ENCODE data around the gene RPL22.

DNA sequence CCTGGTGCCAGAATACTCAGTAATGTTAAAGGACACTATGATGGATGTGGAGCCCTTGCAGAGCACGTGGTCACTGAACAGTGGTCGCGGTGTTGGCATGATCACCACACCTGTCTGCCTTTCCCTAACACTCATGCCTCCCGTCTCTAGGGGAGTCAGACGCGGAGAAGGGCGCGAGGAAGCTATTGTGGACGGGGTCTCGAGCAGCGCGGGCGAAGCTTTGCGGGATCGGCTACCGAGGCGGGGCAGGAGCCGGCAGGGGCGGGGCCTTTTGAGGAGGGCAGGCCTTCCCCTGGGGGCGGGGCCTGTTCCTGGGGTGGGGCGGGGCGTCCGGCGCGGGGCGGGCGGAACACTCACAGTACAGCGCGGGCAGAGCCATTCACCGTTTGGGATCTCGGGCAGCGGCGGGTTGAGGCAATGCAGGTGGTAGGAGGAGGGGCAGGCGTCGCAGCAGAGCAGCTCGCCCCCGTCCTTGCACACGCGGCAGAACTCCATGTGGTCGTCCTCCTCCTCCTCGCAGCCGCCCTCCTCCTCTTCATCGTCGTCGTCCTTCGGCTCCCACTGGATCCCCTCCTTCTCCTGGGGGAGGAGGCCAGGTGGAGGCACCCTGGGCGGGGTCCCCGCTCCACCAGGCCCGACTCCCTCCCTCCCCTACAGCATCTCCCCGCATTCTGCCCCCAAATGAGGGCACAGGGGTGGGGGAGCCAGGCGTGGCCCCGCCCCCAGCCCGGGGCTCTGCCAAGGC, 50.7 kb downstream of the RPL22 start:
- TF ChIP-seq EP300 (IDR thresholded peaks at IDR 0.05; ENCODE audit: low read depth) = no peak
- TF ChIP-seq, protein P1, sequence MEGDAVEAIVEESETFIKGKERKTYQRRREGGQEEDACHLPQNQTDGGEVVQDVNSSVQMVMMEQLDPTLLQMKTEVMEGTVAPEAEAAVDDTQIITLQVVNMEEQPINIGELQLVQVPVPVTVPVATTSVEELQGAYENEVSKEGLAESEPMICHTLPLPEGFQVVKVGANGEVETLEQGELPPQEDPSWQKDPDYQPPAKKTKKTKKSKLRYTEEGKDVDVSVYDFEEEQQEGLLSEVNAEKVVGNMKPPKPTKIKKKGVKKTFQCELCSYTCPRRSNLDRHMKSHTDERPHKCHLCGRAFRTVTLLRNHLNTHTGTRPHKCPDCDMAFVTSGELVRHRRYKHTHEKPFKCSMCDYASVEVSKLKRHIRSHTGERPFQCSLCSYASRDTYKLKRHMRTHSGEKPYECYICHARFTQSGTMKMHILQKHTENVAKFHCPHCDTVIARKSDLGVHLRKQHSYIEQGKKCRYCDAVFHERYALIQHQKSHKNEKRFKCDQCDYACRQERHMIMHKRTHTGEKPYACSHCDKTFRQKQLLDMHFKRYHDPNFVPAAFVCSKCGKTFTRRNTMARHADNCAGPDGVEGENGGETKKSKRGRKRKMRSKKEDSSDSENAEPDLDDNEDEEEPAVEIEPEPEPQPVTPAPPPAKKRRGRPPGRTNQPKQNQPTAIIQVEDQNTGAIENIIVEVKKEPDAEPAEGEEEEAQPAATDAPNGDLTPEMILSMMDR (IDR thresholded peaks at IDR 0.05) = no peak

Measured in transverse colon (tissue), 3 donors.